GM12878 (cell line): ENCODE data around the gene BEX5. TPM values are rescaled to one million over a fixed set of nuclear protein-coding genes. Genes with fewer than 3 reads are reported as not detected.

Experiments used
- ATAC-seq: fragments of 200-7000 bp; cut with Tn5 transposase; 3 replicates; pipeline ENCODE4 v1.9.1; 2020; ENCODE audit warnings: mild to moderate bottlenecking, moderate library complexity
- BruUV-seq: library from RNA; stranded (reverse); fragments of 400-500 nt; replicated peaks from 2 replicates; lab custom pipeline; 2021; lab: Mats Ljungman, UMichigan
- CTCF ChIA-PET: fragments of 300-600 bp; sonication (Branson Sonifier 250); formaldehyde crosslinking; extraction: SDS; loops from one replicate; lab custom pipeline; 2021; ENCODE audit warnings: inconsistent platforms; lab: Yijun Ruan, JAX
- POLR2A ChIA-PET: fragments of 350-600 bp; formaldehyde crosslinking; extraction: SDS; loops from one replicate; lab custom pipeline; 2021; ENCODE audit warnings: inconsistent platforms; lab: Charles Lee
- RAD21 ChIA-PET: fragments of 300-600 bp; sonication (Branson Sonifier 250); formaldehyde crosslinking; loops from one replicate; lab custom pipeline; 2023; ENCODE audit warnings: antibody characterized with exemption; ENCODE audit not compliant: unreplicated experiment; lab: Charles Lee
- SMC1A ChIA-PET: fragments of 300-600 bp; sonication (Branson Sonifier 250); formaldehyde crosslinking; loops from one replicate; lab custom pipeline; 2023; ENCODE audit not compliant: unreplicated experiment, uncharacterized antibody; lab: Charles Lee
- DNase-seq: peaks from one replicate; pipeline ENCODE4 v3.0.0-alpha.2; 2011; ENCODE audit warnings: low read depth, low spot score
- FAIRE-seq: peaks from 3 replicates; lab custom pipeline; 2011; peaks lifted over from hg19 to GRCh38; lab: Jason Lieb, UNC
- H2AFZ ChIP-seq: 2 replicates; pipeline ENCODE4 v1.6.0; 2011; ENCODE audit warnings: low read depth, low read length, control low read depth; ENCODE audit not compliant: control insufficient read depth
- H3K27ac ChIP-seq: 2 replicates; pipeline ENCODE4 v1.5.1; 2011; ENCODE audit warnings: control low read depth; ENCODE audit not compliant: control insufficient read depth, insufficient read depth
- H3K27me3 ChIP-seq, 2 experiments: replicated peaks in 1 of 2; 2 replicates each; pipeline versions ENCODE4 v1.6.0 to v1.6.1; 2011; ENCODE audit warnings: low read length in 1 of 2; ENCODE audit not compliant: control insufficient read depth in 2 of 2, insufficient read depth in 2 of 2
- H3K36me3 ChIP-seq, 2 experiments: 2 replicates each; pipeline ENCODE4 v1.5.1; 2011; ENCODE audit warnings: low read length in 1 of 2; ENCODE audit not compliant: control insufficient read depth in 2 of 2, insufficient read depth in 2 of 2
- H3K4me1 ChIP-seq: 2 replicates; pipeline ENCODE4 v1.6.1; 2011; ENCODE audit warnings: mild to moderate bottlenecking, low read length, moderate library complexity, mixed read lengths; ENCODE audit not compliant: control insufficient read depth, insufficient read depth
- H3K4me2 ChIP-seq: 2 replicates; pipeline ENCODE4 v1.6.0; 2011; ENCODE audit warnings: control low read depth; ENCODE audit not compliant: control insufficient read depth, insufficient read depth
- H3K4me3 ChIP-seq: fragments of 200-600 bp; sonication (generic); 2 replicates; pipeline ENCODE4 v1.5.1; 2016
- H3K79me2 ChIP-seq: 2 replicates; pipeline ENCODE4 v1.6.0; 2011; ENCODE audit warnings: low read length; ENCODE audit not compliant: control insufficient read depth, insufficient read depth
- H3K9ac ChIP-seq: 2 replicates; pipeline ENCODE4 v1.8.0; 2011; ENCODE audit warnings: low read length, control low read depth, mixed read lengths; ENCODE audit not compliant: control insufficient read depth, insufficient read depth
- H3K9me3 ChIP-seq: replicated peaks from 3 replicates; pipeline ENCODE4 v1.5.1; 2011; ENCODE audit warnings: mild to moderate bottlenecking, low read length; ENCODE audit not compliant: control insufficient read depth, insufficient read depth
- H4K20me1 ChIP-seq: 2 replicates; pipeline ENCODE4 v1.6.0; 2011; ENCODE audit not compliant: control insufficient read depth, insufficient read depth
- BCL11A ChIP-seq: IDR thresholded peaks from 2 replicates; pipeline ENCODE4 v1.6.1; 2011; ENCODE audit warnings: low read depth, low read length
- BCLAF1 ChIP-seq: fragments of 450-650 bp; IDR thresholded peaks from 2 replicates; pipeline ENCODE4 v1.6.1; 2017; ENCODE audit warnings: antibody characterized with exemption, mild to moderate bottlenecking, moderate library complexity
- BHLHE40 ChIP-seq, 2 experiments: fragments of 450-650 bp in 1 of 2; IDR thresholded peaks; 2 replicates each; pipeline ENCODE4 v1.6.1; 2011 to 2017; ENCODE audit warnings: low read depth in 2 of 2, borderline replicate concordance in 1 of 2, improper control_type of control experiment in 1 of 2, low read length in 1 of 2, mild to moderate bottlenecking in 1 of 2
- DPF2 ChIP-seq: fragments of 450-650 bp; IDR thresholded peaks from 2 replicates; pipeline ENCODE4 v1.6.1; 2017; ENCODE audit warnings: mild to moderate bottlenecking
- HDAC6 ChIP-seq: fragments of 200-600 bp; sonication (generic); IDR thresholded peaks from one replicate; pipeline ENCODE4 v1.8.0; 2017; ENCODE audit warnings: antibody characterized with exemption; ENCODE audit not compliant: unreplicated experiment
- HDGF ChIP-seq: fragments of 450-650 bp; IDR thresholded peaks from 2 replicates; pipeline ENCODE4 v1.6.1; 2016; ENCODE audit warnings: antibody characterized with exemption
- IRF3 ChIP-seq: fragments of 450-650 bp; IDR thresholded peaks from 2 replicates; pipeline ENCODE4 v1.6.1; 2014; ENCODE audit warnings: mild to moderate bottlenecking
- LARP7 ChIP-seq: fragments of 450-650 bp; IDR thresholded peaks from 2 replicates; pipeline ENCODE4 v1.6.1; 2017; ENCODE audit warnings: mild to moderate bottlenecking
- MYC ChIP-seq: IDR thresholded peaks from 2 replicates; pipeline ENCODE4 v1.6.1; 2011; ENCODE audit warnings: mild to moderate bottlenecking, low read length, moderate library complexity, inconsistent platforms; ENCODE audit not compliant: insufficient read depth, insufficient replicate concordance, insufficient read length, severe bottlenecking
- NR2C1 ChIP-seq: fragments of 450-650 bp; IDR thresholded peaks from 2 replicates; pipeline ENCODE4 v1.6.1; 2017; ENCODE audit warnings: antibody characterized with exemption, mild to moderate bottlenecking, moderate library complexity
- PKNOX1 ChIP-seq: fragments of 450-650 bp; IDR thresholded peaks from 2 replicates; pipeline ENCODE4 v1.6.1; 2016; ENCODE audit warnings: mild to moderate bottlenecking
- RELA ChIP-seq: fragments of 450-650 bp; IDR thresholded peaks from 2 replicates; pipeline ENCODE4 v1.8.0; 2014; ENCODE audit warnings: borderline replicate concordance; ENCODE audit not compliant: partially characterized antibody
- SMAD5 ChIP-seq: IDR thresholded peaks from 2 replicates; pipeline ENCODE4 v1.6.1; 2016; ENCODE audit warnings: antibody characterized with exemption, low read depth
- SMARCA5 ChIP-seq: fragments of 450-650 bp; IDR thresholded peaks from 2 replicates; pipeline ENCODE4 v1.6.1; 2017; ENCODE audit warnings: mild to moderate bottlenecking
- SREBF2 ChIP-seq: IDR thresholded peaks from 2 replicates; pipeline ENCODE4 v1.6.1; 2012; ENCODE audit warnings: mild to moderate bottlenecking, low read length
- STAT3 ChIP-seq: IDR thresholded peaks from 2 replicates; pipeline ENCODE4 v1.6.1; 2011; ENCODE audit warnings: low read depth, low read length, improper control_type of control experiment
- SUPT20H ChIP-seq: IDR thresholded peaks from 2 replicates; pipeline ENCODE4 v1.6.1; 2011; ENCODE audit warnings: low read depth, mild to moderate bottlenecking, low read length, moderate library complexity, borderline replicate concordance; ENCODE audit not compliant: control insufficient read depth
- SUZ12 ChIP-seq: fragments of 200-600 bp; sonication (generic); IDR thresholded peaks from one replicate; pipeline ENCODE4 v1.6.1; 2018; ENCODE audit warnings: antibody characterized with exemption, mild to moderate bottlenecking; ENCODE audit not compliant: unreplicated experiment
- TARDBP ChIP-seq: IDR thresholded peaks from 2 replicates; pipeline ENCODE4 v1.6.1; 2016; ENCODE audit warnings: borderline replicate concordance
- USF2 ChIP-seq: IDR thresholded peaks from 2 replicates; pipeline ENCODE4 v1.6.1; 2011; ENCODE audit warnings: low read depth, low read length, improper control_type of control experiment, borderline replicate concordance
- WGBS: methylation state at CpG from one replicate; pipeline ENCODE4 v1.1.6; 2016; ENCODE audit warnings: low lambda C conversion rate; ENCODE audit not compliant: insufficient replicate concordance, insufficient coverage; ENCODE audit errors: missing lambda C conversion rate; 5-methylcytosine and 5-hydroxymethylcytosine counted together
- in situ Hi-C: fragments of 300-500 bp; cut with MboI; formaldehyde crosslinking; loops from 9 replicates; pipeline ENCODE4 v1.14.3; 2018; ENCODE audit warnings: mixed read lengths
- intact Hi-C: fragments of 100-400 bp; cut with micrococcal nuclease; formaldehyde crosslinking; loops from one replicate; pipeline ENCODE4 v1.14.2; 2022; ENCODE audit not compliant: unreplicated experiment
- polyA plus RNA-seq, 11 experiments: library from polyadenylated mRNA; depleted of rRNA in 4 of 11; unstranded in 6 of 11; stranded (reverse) in 5 of 11; fragments of >200 nt; fragmentation: Nextera tagmentation in 4 of 11; fragmentation: Illumina TruSeq in 1 of 11; extraction: Ambion mirVana in 4 of 11; extraction: Trizol in 1 of 11; gene quantifications; 1 replicate in 1 of 11; 2 replicates in 10 of 11; pipeline versions ENCODE4 v1.2.1 to v1.2.3, GENCODE V29; 2011 to 2016; ENCODE audit warnings: inconsistent platforms in 2 of 11, missing spikeins in 2 of 11, low read depth in 1 of 11
- total RNA-seq, 4 experiments: library from RNA; depleted of rRNA in 3 of 4; stranded (reverse); fragments of >200 nt in 3 of 4; fragmentation: Illumina TruSeq in 1 of 4; extraction: Trizol in 1 of 4; gene quantifications; 2 replicates each; pipeline versions ENCODE4 v1.2.1 to v1.2.3, GENCODE V29; 2013 to 2021

Gene BEX5
- total and polyA plus RNA-seq, 10 of the 15 experiments (the other 5 are each of a cell fraction or from before 2014, with no cell fraction given): 0.11 to 0.79 (median 0.46) TPM; not detected in 4

GRCh38 chrX:102185967-102186720 is 30.4 kb upstream of the BEX5 start:
- Histone ChIP-seq H4K20me1 (no peaks in the 10 kb centered on the region), H3K9me3 (no peaks in the 10 kb centered on the region), H3K36me3 (no peaks in the 10 kb centered on the region), H3K4me1 (no peaks in the 10 kb centered on the region), H2AFZ (no peak overlapping the region), H3K27ac (no peak overlapping the region), H3K9ac (no peak overlapping the region), H3K79me2 (no peaks in the 10 kb centered on the region)
- intact Hi-C loops (no loop called here), in situ Hi-C loops (no loop called here)
- no peak for ATAC-seq
- ChIA-PET POLR2A (no interaction called here), SMC1A (no interaction called here), CTCF (no interaction called here)
- 18% methylated on average over 7 of the region's 7 CpGs for WGBS
- no peak for FAIRE-seq
- DNase-seq: no peak
- no TSS peak for BruUV-seq
- no peak for TF ChIP-seq NR2C1
- no peak for TF ChIP-seq SMARCA5
- no peak for TF ChIP-seq USF2
- TF ChIP-seq IRF3: no peak
- TF ChIP-seq BCL11A: no peak
- no peak for TF ChIP-seq LARP7
- no peak for TF ChIP-seq STAT3
- no peak for TF ChIP-seq PKNOX1
- TF ChIP-seq TARDBP: no peak
- TF ChIP-seq BHLHE40 (IDR thresholded peaks at IDR 0.05; ENCODE audit: borderline replicate concordance in 1 of 2, low read depth in 2 of 2, low read length in 1 of 2): no peak
- no peak for TF ChIP-seq HDAC6
- TF ChIP-seq SREBF2: no peak
- TF ChIP-seq DPF2: no peak
- no peak for TF ChIP-seq SMAD5
- TF ChIP-seq BCLAF1: no peak
- TF ChIP-seq MYC: no peak
- no peak for TF ChIP-seq SUZ12
- no peak for TF ChIP-seq RELA
- TF ChIP-seq SUPT20H: no peak
- no peak for TF ChIP-seq HDGF
- TF ChIP-seq, all 136 proteins: peak for 0
- Histone ChIP-seq H3K4me2 (no peak overlapping the region), H3K27me3 (no peaks in the 10 kb centered on the region), H3K4me3 (no peak overlapping the region)
- RAD21 ChIA-PET: no interaction called here
